ENCODE results near the gene HOXB9. TPM values are rescaled to one million over a fixed set of nuclear protein-coding genes. Genes with fewer than 3 reads are reported as not detected.
A peak's percentile ranks its signal among the peaks of the same experiment; 100 is the strongest.

HOXB9 gene
- total RNA-seq, 2 experiments from 2014 or later: not detected

DNA sequence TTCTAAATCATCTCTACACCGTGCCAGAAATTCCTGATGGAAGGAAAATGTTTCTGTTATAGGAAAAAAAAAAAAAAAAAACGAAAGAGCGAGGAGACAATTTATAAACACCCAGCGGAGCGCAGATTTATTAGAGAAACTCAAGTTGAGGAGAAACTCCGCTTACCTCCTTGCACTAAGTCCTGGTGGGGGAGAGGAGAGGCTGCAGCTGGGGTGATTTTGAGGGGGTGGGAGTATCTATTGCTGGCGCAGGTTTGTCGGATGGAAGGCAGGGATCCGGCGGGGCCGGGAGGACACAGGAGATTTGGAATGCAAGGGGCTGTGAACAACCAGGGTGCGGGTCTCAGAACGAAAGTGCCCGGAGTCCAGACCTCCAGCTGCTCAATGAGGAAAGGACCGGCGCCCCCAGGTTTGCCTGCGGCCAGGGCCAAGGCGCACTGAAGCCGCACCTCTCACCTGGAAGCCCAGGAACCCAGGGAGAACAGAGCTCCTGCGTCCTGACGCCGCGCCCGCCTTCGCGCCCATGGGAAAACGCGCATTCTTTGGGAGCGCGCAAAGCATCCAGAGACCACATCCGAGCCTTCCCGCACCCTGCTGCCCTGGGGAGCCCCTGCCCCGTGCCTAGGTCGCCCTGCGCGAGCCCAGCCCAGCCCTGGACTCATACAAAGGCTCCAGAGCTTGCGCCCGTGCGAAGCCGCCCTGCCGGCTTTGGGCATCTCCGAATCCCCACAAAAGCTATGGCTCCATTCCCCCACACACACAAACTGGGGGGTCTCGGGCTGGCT, 8.5 kb downstream of the HOXB9 start:
- intact Hi-C loops (cut with DNase I, micrococcal nuclease): loop anchor here (1.0 to 10.0 kb wide), 8 partner anchors 11 to 840 kb away; partner anchors contain the start of gene SCRN2 (in 1 of the 2)
- peaks cover 51% of the 10 kb centered on the region for H3K4me1 Mint-ChIP-seq (ENCODE audit: low read depth)
- Histone ChIP-seq H3K4me3 (ENCODE audit: low read length) (no peak overlapping the region), H3K9me3 (ENCODE audit: control insufficient read depth in 1 of 2, insufficient read depth in 1 of 2, low read length in 2 of 2) (peaks cover 0 to 30% of the 10 kb centered on the region in 2 experiments), H3K27ac (ENCODE audit: low read depth in 1 of 2, low read length in 2 of 2) (no peak overlapping the region), H3K27me3 (ENCODE audit: control insufficient read depth in 1 of 2, insufficient read depth in 2 of 2, low read length in 2 of 2) (peaks cover 89 to 97% of the 10 kb centered on the region in 2 experiments), H3K36me3 (ENCODE audit: insufficient read depth, low read length) (no peaks in the 10 kb centered on the region), H3K4me1 (ENCODE audit: insufficient read depth, low read length) (peaks cover 46% of the 10 kb centered on the region)
- DNase-seq (peak in 1 of 14 experiments; percentile 30), ATAC-seq (ENCODE audit: poor library complexity) (no peak)
- ChIA-PET POLR2A (interaction anchor here (1.0 to 1.6 kb wide), 4 partner anchors 8 to 592 kb away, joined by 3 to 9 read pairs (median 4); partner anchors contain the start of gene HOXB5), CTCF (interaction anchor here (0.6 to 1.8 kb wide), 20 partner anchors 10 to 615 kb away, joined by 3 to 24 read pairs (median 4); partner anchors contain the start of gene HOXB5)
- H3K9me3 Mint-ChIP-seq: no peaks in the 10 kb centered on the region
- H3K27ac Mint-ChIP-seq: no peak overlapping the region
- TF ChIP-seq, protein P1, sequence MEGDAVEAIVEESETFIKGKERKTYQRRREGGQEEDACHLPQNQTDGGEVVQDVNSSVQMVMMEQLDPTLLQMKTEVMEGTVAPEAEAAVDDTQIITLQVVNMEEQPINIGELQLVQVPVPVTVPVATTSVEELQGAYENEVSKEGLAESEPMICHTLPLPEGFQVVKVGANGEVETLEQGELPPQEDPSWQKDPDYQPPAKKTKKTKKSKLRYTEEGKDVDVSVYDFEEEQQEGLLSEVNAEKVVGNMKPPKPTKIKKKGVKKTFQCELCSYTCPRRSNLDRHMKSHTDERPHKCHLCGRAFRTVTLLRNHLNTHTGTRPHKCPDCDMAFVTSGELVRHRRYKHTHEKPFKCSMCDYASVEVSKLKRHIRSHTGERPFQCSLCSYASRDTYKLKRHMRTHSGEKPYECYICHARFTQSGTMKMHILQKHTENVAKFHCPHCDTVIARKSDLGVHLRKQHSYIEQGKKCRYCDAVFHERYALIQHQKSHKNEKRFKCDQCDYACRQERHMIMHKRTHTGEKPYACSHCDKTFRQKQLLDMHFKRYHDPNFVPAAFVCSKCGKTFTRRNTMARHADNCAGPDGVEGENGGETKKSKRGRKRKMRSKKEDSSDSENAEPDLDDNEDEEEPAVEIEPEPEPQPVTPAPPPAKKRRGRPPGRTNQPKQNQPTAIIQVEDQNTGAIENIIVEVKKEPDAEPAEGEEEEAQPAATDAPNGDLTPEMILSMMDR (IDR thresholded peaks at IDR 0.05): no peak
- H3K27me3 Mint-ChIP-seq: peaks cover 100% of the 10 kb centered on the region
- H3K4me3 Mint-ChIP-seq: no peak overlapping the region
- H3K36me3 Mint-ChIP-seq (ENCODE audit: low read depth): no peaks in the 10 kb centered on the region

DNA sequence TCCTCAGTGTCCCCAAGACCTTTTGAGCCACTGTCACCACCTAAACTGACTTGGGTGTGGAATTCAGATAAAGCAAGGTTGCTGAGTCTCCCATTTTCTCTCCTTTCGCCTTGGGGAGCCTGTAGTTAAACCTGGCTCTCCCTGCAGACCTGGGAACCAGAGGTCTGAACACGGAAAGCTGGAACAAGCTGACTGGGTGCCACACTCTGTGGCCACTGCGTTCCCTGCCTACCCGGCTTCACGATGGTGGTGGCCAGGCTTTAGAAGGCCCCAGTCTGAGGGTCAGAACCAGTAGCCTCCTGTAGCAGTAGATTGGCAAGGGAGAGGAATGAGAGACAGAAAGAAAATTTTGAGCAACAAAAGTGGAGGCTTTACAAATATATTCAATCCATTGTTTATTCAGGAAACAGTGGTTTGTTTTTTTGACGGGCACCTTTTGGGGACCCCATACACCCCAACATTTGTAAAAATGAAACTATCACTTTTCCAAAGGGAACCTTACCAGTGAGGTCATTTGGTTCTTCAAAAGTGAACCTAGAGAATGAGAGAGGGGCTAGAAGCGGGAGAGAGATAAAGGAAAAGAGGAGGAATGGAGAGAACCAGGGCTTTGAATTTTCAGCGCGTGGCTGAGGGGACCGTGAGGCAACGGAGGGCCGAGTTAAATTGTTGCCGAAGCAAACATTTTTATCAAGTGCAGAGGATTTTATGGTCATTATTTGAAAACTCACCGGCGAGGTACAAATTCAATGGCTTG, 9.3 kb downstream of the HOXB9 start:
- intact Hi-C loops (cut with DNase I, micrococcal nuclease): loop anchor here (1.0 to 10.0 kb wide), 4 partner anchors 11 to 840 kb away; partner anchors contain the start of gene SCRN2 (in 1 of the 2)
- CTCF ChIA-PET: interaction anchor here (0.8 to 1.4 kb wide), 2 partner anchors 29 to 486 kb away, joined by 3 to 4 read pairs; no protein-coding TSS in a partner anchor
- Mint-ChIP-seq H3K4me3 (peak overlapping the region; percentile 2), H3K4me1 (ENCODE audit: low read depth) (peaks cover 57% of the 10 kb centered on the region), H3K9me3 (no peaks in the 10 kb centered on the region), H3K27ac (no peak overlapping the region), H3K36me3 (ENCODE audit: low read depth) (no peaks in the 10 kb centered on the region), H3K27me3 (peaks cover 98% of the 10 kb centered on the region)
- peaks cover 87 to 96% of the 10 kb centered on the region in 2 experiments for H3K27me3 ChIP-seq (ENCODE audit: control insufficient read depth in 1 of 2, insufficient read depth in 2 of 2, low read length in 2 of 2)
- no peak overlapping the region for H3K27ac ChIP-seq (ENCODE audit: low read depth in 1 of 2, low read length in 2 of 2)
- DNase-seq: no peak
- peaks cover 54% of the 10 kb centered on the region for H3K4me1 ChIP-seq (ENCODE audit: insufficient read depth, low read length)
- H3K4me3 ChIP-seq (ENCODE audit: low read length): no peak overlapping the region
- TF ChIP-seq, protein P1 (IDR thresholded peaks at IDR 0.05): no peak
- POLR2A ChIA-PET: no interaction called here
- peaks cover 0 to 30% of the 10 kb centered on the region in 2 experiments for H3K9me3 ChIP-seq (ENCODE audit: control insufficient read depth in 1 of 2, insufficient read depth in 1 of 2, low read length in 2 of 2)
- no peaks in the 10 kb centered on the region for H3K36me3 ChIP-seq (ENCODE audit: insufficient read depth, low read length)
- ATAC-seq (ENCODE audit: poor library complexity): no peak

DNA sequence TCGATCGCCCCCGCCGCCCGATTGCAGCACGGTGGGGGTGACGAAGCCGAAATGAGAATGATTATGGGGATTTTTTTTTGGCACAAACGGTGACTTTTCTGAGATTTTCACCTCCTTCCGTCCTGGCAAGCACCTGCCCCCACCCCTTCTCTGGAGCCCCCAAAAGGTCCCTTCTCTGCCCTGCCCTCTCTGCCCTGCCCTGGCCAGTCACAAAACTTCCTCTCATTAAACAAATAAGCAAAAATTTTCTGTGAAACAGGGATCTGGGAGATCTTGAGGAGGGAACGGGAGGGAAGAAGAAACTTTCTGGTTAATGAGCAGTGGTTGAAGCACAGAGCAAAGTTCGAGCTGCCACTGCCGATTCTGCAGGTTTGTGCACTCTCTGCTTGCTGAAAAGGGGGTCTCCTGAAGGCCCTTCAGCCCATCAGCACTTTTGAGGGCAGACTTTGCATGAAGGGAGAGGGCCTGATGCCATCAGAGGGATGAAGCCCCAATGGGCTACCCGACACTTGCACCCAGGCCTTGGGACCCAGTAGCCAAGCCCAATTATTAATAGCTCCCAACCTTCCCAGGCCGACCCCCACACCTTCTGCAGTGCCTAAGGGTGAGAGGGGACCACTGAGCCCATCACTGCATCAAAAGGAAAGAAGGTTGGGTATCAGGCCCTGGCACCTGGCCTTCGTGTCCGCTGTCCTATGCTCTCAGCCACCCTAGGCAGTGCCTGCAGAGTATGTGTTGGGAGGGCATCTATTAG, 10.0 kb downstream of the HOXB9 start:
- intact Hi-C loops (cut with DNase I, micrococcal nuclease): loop anchor here (5.0 to 10.0 kb wide), 3 partner anchors 724 to 839 kb away; partner anchors contain the start of gene SCRN2 (in 1 of the 2)

More for the DNA sequence above, 10.0 kb downstream of the HOXB9 start:
- TF ChIP-seq, protein P1 (IDR thresholded peaks at IDR 0.05): no peak
- Mint-ChIP-seq H3K27ac (no peak overlapping the region), H3K27me3 (peaks cover 98% of the 10 kb centered on the region), H3K4me3 (peak overlapping the region; percentile 2), H3K9me3 (no peaks in the 10 kb centered on the region), H3K4me1 (ENCODE audit: low read depth) (peaks cover 65% of the 10 kb centered on the region), H3K36me3 (ENCODE audit: low read depth) (no peaks in the 10 kb centered on the region)
- ATAC-seq (ENCODE audit: poor library complexity): no peak
- Histone ChIP-seq H3K9me3 (ENCODE audit: control insufficient read depth in 1 of 2, insufficient read depth in 1 of 2, low read length in 2 of 2) (peaks cover 0 to 25% of the 10 kb centered on the region in 2 experiments), H3K4me3 (ENCODE audit: low read length) (no peak overlapping the region), H3K4me1 (ENCODE audit: insufficient read depth, low read length) (peaks cover 61% of the 10 kb centered on the region), H3K27ac (ENCODE audit: low read depth in 1 of 2, low read length in 2 of 2) (no peak overlapping the region), H3K27me3 (ENCODE audit: control insufficient read depth in 1 of 2, insufficient read depth in 2 of 2, low read length in 2 of 2) (peaks cover 87 to 96% of the 10 kb centered on the region in 2 experiments), H3K36me3 (ENCODE audit: insufficient read depth, low read length) (no peaks in the 10 kb centered on the region)
- no peak for DNase-seq
- ChIA-PET CTCF (interaction anchor here (0.8 to 1.7 kb wide), 2 partner anchors 28 to 159 kb away, joined by 3 read pairs; no protein-coding TSS in a partner anchor), POLR2A (interaction anchor here (2.3 kb wide), 1 partner anchor 9 kb away, joined by 10 read pairs; the partner anchor contains the start of gene HOXB9)

All from CD4-positive, alpha-beta T cell (primary cell).